Erythroblast (primary cell): ENCODE measurements around the gene BMPER.

Experiments used
- GATA1 ChIP-seq: IDR thresholded peaks from 2 replicates; pipeline ENCODE4 v1.6.1; 2011; ENCODE audit warnings: low read depth, mild to moderate bottlenecking, control low read depth, low read length, moderate library complexity
- POLR2A ChIP-seq: IDR thresholded peaks from 2 replicates; pipeline ENCODE4 v1.6.1; 2011; ENCODE audit warnings: mild to moderate bottlenecking, low read length

GRCh38 chr7:33939121-33939520 lies 33.8 kb downstream of the BMPER start:
- TF ChIP-seq POLR2A (no peak), GATA1 (no peak)
